HG03175 (cell line): ENCODE data around the gene SORL1.
A peak's percentile ranks its signal among the peaks of the same experiment; 100 is the strongest.

ENCODE experiments used
- ATAC-seq: cut with Tn5 transposase; IDR thresholded peaks from one replicate; pipeline ENCODE4 v1.9.1; 2021; ENCODE audit warnings: mild to moderate bottlenecking, moderate library complexity; ENCODE audit not compliant: unreplicated experiment

SORL1 gene

GRCh38 chr11:121452609-121453150 lies 566 bp downstream of the SORL1 start, which contains the start of gene SORL1-AS1:
SORL1-AS1 (minus strand) TSS chr11:121452967.
- ATAC-seq, result peak; percentile 9

GRCh38 chr11:121453589-121454299 lies 1.6 kb downstream of the SORL1 start:
- no peak for ATAC-seq

- ATAC-seq, result no peak
These were observed 3.0 kb downstream of the SORL1 start for GRCh38 chr11:121455115-121455514.

GRCh38 chr11:121456151-121456550 lies 4.0 kb downstream of the SORL1 start:
- no peak for ATAC-seq

GRCh38 chr11:121456816-121457431 lies 4.8 kb downstream of the SORL1 start:
- no peak for ATAC-seq

GRCh38 chr11:121458551-121458950 lies 6.4 kb downstream of the SORL1 start:
- ATAC-seq, result no peak

- no peak for ATAC-seq
These were observed 7.4 kb downstream of the SORL1 start for GRCh38 chr11:121459413-121460017.

GRCh38 chr11:121460941-121461514 lies 8.9 kb downstream of the SORL1 start:
- no peak for ATAC-seq

GRCh38 chr11:121461843-121462242 lies 9.7 kb downstream of the SORL1 start:
- no peak for ATAC-seq

GRCh38 chr11:121463689-121464335 lies 11.7 kb downstream of the SORL1 start:
- ATAC-seq, result peak; percentile 1

- peak; percentile 47 for ATAC-seq
These were observed 12.3 kb downstream of the SORL1 start for GRCh38 chr11:121464352-121464946.

GRCh38 chr11:121465709-121466062 lies 13.6 kb downstream of the SORL1 start:
- ATAC-seq, result no peak

- no peak for ATAC-seq
These were observed 14.1 kb downstream of the SORL1 start for GRCh38 chr11:121466063-121466794.

- no peak for ATAC-seq
These were observed 15.4 kb downstream of the SORL1 start for GRCh38 chr11:121467471-121467870.

- no peak for ATAC-seq
These were observed 15.9 kb downstream of the SORL1 start for GRCh38 chr11:121467965-121468364.

- ATAC-seq, result no peak
These were observed 17.8 kb downstream of the SORL1 start for GRCh38 chr11:121469910-121470309.

GRCh38 chr11:121471167-121471566 lies 19.1 kb downstream of the SORL1 start:
- no peak for ATAC-seq

- no peak for ATAC-seq
These were observed 20.2 kb downstream of the SORL1 start for GRCh38 chr11:121472312-121472711.

- ATAC-seq, result no peak
These were observed 21.1 kb downstream of the SORL1 start for GRCh38 chr11:121473064-121473777.
